Measurements from ENCODE around the gene LRBA.

- TF ChIP-seq ZBTB33 (IDR thresholded peaks at IDR 0.05) (no peak), REST (IDR thresholded peaks at IDR 0.05) (no peak), CTCF (IDR thresholded peaks at IDR 0.05; ENCODE audit: low read depth, low read length, missing input control) (no peak), MAX (IDR thresholded peaks at IDR 0.05) (no peak), JUND (IDR thresholded peaks at IDR 0.05) (no peak), SP1 (IDR thresholded peaks at IDR 0.05) (no peak), TAF1 (conservative IDR thresholded peaks at IDR 0.05) (no peak), YY1 (IDR thresholded peaks at IDR 0.05) (no peak), HNF4A (conservative IDR thresholded peaks at IDR 0.05) (no peak), FOXA1 (IDR thresholded peaks at IDR 0.05) (no peak)
Measured at GRCh38 chr4:150938417-150938816, 76.7 kb downstream of the LRBA start.

Data from liver (tissue), 3 donors.